Mesangial cell (primary cell): Measurements from ENCODE around the gene ZNF585A. TPM values are rescaled to one million over a fixed set of nuclear protein-coding genes. Genes with fewer than 3 reads are reported as not detected.

Experiments used
- total RNA-seq: library from RNA; depleted of rRNA; stranded (reverse); fragments of >200 nt; gene quantifications from 2 replicates; pipeline ENCODE4 v1.2.3, GENCODE V29; 2015

ZNF585A gene
- total RNA-seq: 1.8 and 10.1 TPM in 2 replicates

DNA sequence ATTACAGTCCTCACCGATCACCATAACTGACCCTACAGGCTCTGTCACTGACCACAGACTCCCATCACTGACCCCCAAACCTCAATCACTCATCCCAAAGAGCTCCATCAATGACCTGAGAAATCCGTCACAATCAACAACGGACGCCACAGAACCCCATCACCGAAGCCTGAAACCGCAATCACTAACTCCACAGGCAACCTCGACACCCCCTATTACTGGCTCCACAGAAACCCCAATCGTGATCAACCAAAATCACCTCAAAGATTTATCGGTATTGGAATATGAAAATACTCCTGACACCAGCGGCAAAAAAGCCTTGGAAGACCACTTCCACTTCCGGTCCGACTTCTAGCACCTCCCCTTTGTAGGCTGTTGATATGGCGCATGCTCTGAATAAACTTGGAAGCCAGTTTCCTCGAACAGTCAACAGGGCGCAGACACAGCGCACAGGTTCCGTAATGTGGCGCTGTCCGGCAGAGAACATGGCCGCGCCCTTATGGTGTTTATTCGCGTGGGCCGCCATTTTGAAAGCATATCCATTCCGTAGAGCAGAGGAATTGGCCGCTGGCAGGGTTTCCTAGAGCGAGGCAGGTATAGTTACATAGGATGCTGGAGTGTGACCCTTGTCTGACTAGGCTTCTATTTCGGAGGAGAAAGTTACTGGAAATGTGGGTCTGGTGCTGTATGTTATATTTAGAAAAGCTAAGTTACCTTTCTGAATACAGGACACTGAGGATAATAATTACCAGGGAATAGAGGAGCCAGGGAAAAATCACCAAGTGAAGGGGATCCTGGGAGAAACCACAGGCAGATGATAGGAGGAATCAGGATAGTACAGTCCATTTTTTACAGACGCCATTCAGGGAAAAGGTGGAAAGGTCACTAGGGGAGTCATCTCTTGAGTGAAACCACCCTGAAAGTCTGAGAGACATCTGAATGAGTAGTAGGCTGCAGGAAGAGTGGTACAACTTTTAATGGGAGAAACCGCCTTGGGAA is at the start of gene ZNF585A:
ZNF585A (minus strand) TSS at position 328 of the 999 bp plus-strand sequence. CDS start 2,785 bp downstream, outside the sequence.

DNA sequence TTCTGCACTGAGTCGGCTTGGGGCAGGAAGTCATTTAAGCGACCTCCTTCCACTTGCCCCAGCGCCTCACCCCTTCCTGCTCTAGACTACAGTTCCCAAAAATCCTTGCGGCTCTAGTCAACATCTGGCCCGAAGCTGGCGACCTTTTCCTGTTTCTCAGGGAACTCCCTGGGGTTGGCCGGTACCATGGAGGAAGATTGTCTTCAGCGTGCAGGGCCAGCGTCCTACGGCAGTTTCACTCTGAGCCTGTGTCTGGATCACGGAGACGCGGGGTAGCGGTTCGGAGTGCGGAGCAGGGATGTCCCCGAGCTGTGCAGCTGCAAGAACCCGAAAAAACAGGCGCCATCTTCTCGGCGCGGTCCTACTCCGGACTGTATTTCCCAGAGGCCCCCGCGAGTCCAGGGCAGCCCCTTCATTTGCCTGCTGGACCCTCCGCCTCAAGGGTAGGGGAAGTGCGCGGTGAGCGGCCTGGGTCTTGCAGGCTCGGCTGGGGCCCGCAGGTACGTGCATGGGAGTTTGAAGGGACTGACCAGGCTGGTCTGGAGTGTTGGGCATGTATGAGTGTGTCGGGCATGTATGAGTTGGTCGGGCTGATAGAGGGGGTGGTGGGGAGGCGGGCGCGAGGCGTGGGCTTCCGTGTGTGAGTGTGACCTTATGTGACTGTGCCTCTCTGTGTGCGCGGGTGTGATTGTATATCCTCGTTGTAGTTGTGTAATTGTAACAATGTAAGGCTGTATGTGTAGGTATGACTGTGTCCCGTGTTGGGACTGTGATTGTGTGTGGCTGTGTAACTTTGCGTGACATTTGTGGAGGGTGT is 45.5 kb upstream of the ZNF585A start, which contains the start of gene ZNF383:
ZNF383 (plus strand) TSS at position 440 of the 817 bp plus-strand sequence. CDS start 12,240 bp downstream, outside the sequence.

Other genes starting within 250 kb of the ZNF585A start
- 1.5 and 3.8 TPM in 2 replicates for gene ZNF420, start 94.3 kb downstream of the ZNF585A start, total RNA-seq
- 6.5 and 12.3 TPM in 2 replicates for gene ZNF585B, start 37.8 kb upstream of the ZNF585A start, total RNA-seq
- gene ZNF383, start 45.5 kb upstream of the ZNF585A start, total RNA-seq: 1.1 and 3.0 TPM in 2 replicates
- gene ZNF527, start 198.4 kb upstream of the ZNF585A start, total RNA-seq: 1.3 and 1.8 TPM in 2 replicates